ENCODE data around the gene CSTF1. TPM values are rescaled to one million over a fixed set of nuclear protein-coding genes. Genes with fewer than 3 reads are reported as not detected.
"Not testable (repeated sequence)": the region's sequence is repeated elsewhere in the genome, so short reads cannot be mapped to it uniquely, and the experiment has no call there.

Gene CSTF1
- total RNA-seq, 4 donors from 2014 or later = 20.8 to 26.8 (median 22.0) TPM

- DNase-seq (ENCODE audit: low spot score) = no peak
- TF ChIP-seq CTCF (IDR thresholded peaks at IDR 0.05) = no peak
- ATAC-seq (ENCODE audit: low FRiP score) = no peak
Observed at GRCh38 chr20:56400001-56400640, 7.7 kb downstream of the CSTF1 start.

- ATAC-seq (ENCODE audit: low FRiP score) (no peak), DNase-seq (ENCODE audit: low spot score) (no peak)
- TF ChIP-seq CTCF (IDR thresholded peaks at IDR 0.05) = no peak
Observed at GRCh38 chr20:56403465-56403864, 11.0 kb downstream of the CSTF1 start.

GRCh38 chr20:56405356-56405755 is 12.9 kb downstream of the CSTF1 start:
- not testable (repeated sequence) for ATAC-seq (ENCODE audit: low FRiP score); DNase-seq (ENCODE audit: low spot score)

- TF ChIP-seq CTCF (IDR thresholded peaks at IDR 0.05) = no peak
- no peak for ATAC-seq (ENCODE audit: low FRiP score)
- DNase-seq (ENCODE audit: low spot score) = no peak
Observed at GRCh38 chr20:56406910-56407309, 14.5 kb downstream of the CSTF1 start.

- no peak for DNase-seq (ENCODE audit: low spot score)
- no peak for ATAC-seq (ENCODE audit: low FRiP score)
- no peak for TF ChIP-seq CTCF (IDR thresholded peaks at IDR 0.05)
Observed at GRCh38 chr20:56409521-56409920, 17.1 kb downstream of the CSTF1 start.

GRCh38 chr20:56409956-56410355 is 17.5 kb downstream of the CSTF1 start:
- ATAC-seq (ENCODE audit: low FRiP score) (no peak), DNase-seq (ENCODE audit: low spot score) (no peak)
- TF ChIP-seq CTCF (IDR thresholded peaks at IDR 0.05) = no peak

- DNase-seq (ENCODE audit: low spot score); ATAC-seq (ENCODE audit: low FRiP score): not testable (repeated sequence)
Observed at GRCh38 chr20:56411287-56411686, 18.8 kb downstream of the CSTF1 start.

- ATAC-seq (ENCODE audit: low FRiP score) = peak; percentile 59
- TF ChIP-seq CTCF (IDR thresholded peaks at IDR 0.05) = no peak
- no peak for DNase-seq (ENCODE audit: low spot score)
Observed at GRCh38 chr20:56411759-56412472, 19.5 kb downstream of the CSTF1 start, which contains the start of gene CASS4. Gene CASS4 (plus strand): TSS chr20:56412260. CDS start chr20:56412459, 199 bp downstream.
